GM12801 (cell line): ENCODE results near the gene PTPRN2.

Experiments used
- TF ChIP-seq, protein P1 (sequence below): IDR thresholded peaks from one replicate; pipeline ENCODE4 v1.5.1; 2011; ENCODE audit warnings: control low read depth; ENCODE audit not compliant: insufficient read length; ENCODE audit errors: extremely low read depth

PTPRN2 gene

DNA sequence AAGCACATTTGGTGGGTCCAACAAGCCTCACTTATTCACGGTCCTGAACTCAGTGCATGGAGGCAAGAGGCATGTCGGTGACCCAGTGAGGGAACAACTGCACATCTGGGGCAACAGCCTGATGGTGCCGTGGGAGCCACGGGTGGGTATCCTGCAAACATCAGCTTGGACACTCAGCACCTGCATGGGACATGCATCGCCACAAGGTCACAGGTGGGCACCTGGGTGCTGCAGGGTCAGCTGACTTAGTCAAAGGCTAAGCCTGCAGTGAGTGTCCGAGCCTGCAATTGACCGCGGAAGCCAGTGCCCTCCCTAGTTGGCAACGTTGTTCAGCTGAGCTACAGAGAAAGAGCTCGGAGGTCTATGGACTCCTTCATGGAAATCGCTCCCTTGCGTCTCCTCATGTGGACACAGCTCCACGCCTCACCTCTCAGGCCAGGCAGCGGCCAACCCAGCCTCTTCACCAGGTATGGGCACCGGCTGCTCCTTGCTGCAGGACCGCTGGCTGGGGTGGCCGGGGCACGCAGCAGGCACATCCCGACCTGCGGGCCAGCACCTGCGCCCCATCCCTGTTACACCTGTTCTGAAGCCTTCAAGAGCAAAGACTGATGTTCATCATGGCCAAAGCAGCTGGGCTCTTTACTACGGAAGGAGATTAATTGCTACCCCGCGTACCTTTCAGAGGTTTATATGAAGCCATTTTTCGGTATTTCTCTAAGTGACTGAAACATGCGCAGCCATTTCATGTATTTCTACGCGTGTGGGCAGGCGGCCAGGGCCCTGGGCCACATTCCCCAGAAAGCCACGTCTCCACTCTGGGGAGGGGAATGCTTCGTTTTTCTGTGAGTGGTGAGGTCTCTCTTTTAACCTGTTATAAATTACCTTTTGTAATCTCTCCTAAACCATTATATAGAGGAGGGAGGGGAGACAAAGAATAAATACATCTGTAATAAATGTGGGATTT lies 870.1 kb downstream of the PTPRN2 start:
- TF ChIP-seq, protein P1, sequence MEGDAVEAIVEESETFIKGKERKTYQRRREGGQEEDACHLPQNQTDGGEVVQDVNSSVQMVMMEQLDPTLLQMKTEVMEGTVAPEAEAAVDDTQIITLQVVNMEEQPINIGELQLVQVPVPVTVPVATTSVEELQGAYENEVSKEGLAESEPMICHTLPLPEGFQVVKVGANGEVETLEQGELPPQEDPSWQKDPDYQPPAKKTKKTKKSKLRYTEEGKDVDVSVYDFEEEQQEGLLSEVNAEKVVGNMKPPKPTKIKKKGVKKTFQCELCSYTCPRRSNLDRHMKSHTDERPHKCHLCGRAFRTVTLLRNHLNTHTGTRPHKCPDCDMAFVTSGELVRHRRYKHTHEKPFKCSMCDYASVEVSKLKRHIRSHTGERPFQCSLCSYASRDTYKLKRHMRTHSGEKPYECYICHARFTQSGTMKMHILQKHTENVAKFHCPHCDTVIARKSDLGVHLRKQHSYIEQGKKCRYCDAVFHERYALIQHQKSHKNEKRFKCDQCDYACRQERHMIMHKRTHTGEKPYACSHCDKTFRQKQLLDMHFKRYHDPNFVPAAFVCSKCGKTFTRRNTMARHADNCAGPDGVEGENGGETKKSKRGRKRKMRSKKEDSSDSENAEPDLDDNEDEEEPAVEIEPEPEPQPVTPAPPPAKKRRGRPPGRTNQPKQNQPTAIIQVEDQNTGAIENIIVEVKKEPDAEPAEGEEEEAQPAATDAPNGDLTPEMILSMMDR, result no peak

DNA sequence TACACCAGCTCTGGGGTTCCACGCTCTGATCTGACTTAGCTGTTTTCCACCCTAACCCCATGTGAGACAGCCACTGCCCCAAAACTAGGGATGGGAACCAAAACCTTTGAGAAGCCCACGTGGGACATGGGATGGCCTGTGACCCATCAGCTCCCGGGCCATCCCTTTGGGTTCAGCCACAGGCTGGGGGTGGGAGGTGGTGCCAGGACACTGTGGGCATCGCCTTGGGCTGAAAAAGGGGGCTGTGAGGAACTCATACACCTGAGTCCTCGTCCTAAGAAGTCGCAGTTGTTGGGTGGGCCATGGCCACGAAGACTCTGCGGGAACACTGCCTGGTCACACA lies 871.7 kb downstream of the PTPRN2 start:
- TF ChIP-seq, protein P1, result no peak

DNA sequence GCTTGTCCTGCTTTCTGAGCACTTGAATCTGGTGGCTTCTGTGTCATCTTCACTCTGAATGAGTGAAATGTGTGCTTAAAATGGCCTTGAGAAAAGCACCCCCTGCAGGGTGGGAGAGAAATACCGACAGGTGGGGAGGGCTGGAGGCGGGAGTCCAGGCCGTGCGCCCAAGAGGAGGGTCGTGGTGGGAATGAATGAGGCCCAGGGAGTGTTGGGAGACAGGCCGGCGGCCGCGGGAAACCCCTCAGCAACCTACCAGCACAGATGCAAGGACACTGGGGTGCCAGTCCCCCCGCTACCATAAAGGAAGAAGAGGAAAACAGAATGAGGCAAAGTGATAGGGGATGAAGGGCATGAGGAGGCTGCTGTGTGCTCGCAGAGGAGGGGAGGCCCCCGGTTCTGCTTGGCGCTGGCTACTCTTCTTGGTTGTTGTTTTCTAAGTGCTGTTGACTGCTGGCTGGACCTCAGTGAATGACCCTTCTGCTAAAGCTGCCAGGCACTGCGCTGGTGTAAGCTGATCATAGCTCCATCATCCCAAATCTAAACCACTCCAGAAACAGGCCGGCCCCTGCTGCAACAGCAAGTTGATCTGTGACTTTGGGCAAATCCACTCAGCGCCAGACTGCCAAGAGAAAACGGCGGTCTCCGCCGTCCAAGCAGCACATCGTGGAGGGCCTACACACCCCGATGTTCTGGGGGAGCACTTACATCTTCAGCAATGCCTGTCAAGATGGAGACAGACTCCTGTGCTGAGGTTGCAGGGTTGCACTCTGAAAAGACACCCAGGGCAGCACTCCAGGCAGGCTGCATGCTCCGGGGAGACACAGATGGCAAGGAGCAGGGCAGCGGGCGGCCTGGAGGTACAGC lies 872.3 kb downstream of the PTPRN2 start:
- TF ChIP-seq, protein P1, result no peak

DNA sequence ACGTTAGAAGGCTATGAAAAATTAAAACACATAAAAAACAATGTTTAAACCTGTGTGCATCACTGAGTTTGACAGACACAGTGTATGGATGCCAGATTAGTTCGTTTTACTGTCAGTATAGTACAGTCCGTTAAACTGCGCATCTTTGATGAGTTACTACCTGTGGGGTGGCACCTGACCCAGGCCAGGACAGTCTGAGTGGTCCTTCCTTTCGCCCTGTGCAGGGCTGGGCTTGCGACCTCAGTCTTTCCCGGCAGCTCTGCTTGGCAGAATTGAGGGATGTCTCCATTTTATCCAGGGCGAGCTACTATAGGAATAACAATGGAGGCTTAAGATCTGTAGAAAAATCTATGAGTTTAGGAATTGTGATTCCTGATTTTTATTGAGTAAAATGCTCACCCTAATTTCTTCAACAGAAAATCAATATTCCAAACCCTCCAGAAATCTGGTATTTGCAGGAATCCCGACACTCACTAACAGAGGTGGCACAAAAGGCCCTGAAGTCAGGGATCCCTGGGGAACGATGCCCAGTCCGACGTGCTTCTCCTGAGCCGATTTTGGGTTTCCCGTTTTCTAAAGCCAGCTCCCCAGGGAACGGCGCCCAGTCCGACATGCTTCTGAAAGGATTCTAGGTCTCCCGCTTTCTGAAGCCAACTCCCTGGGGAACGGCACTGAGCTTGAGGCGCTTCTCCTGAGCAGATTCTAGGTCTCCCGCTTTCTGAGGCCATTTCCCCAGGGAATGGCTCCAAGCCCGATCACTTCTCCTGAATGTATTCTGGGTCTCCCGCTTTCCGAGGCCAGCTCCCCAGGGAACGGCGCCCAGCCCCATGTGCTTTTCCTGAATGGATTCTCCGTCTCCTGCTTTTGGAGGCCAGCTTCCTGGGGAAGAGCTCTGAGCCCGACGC lies 873.2 kb downstream of the PTPRN2 start:
- TF ChIP-seq, protein P1, result no peak

DNA sequence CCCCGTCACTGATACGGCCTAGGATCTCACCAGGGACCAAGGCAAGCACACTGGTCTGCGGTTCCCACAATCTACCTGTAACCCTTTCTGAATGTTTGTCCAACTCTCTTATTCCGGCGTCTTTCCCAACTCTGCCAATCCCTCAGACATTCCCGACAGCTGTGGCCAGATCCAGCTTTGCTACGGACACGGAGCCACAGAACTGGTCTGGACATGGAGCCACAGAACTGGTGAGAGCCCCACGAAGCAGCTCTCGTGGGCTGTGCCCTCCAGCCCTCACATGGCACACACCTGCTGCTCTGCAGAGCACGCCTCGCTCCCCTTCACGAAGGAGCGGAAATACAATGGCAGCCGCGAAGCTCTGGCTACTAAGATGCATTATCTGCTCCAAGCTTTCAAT lies 874.0 kb downstream of the PTPRN2 start:
- TF ChIP-seq, protein P1, result no peak

DNA sequence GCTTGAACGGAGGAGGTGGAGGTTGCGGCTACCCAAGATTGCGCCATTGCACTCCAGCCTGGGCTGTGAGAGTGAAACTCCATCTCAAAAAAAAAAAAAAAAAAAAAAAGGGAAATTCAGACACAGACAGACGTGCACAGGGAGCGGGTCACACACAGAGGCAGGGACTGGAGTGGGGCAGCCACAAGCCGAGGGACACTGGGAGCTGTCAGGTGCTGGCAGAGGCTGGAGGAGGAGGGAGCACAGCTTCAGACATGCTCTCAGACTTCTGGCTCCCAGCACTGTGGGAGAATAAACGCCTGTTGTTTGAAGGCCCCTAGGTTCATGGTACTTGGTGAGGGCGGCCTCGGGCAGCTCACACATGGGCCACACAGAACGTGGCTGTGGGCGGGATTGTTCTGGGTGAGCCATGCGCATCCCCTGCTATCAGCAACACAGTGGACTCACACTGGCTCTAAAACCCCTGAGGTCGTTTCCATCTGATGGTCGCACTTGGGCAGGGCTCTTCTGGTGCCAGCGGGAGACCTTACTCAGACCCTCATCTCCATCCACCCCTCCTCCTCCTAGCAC lies 874.9 kb downstream of the PTPRN2 start:
- TF ChIP-seq, protein P1, result no peak
